Activated T-cell treated with anti-CD3 and anti-CD28 coated beads, Interleukin-2, amount 50 U/mL, for 4 hours (primary cell): ENCODE data around the gene DTNB. TPM values are rescaled to one million over a fixed set of nuclear protein-coding genes. Genes with fewer than 3 reads are reported as not detected.

Source experiments
- ATAC-seq, 2 donors: fragments of 200-7000 bp; cut with Tn5 transposase; one replicate each; pipeline ENCODE4 v1.10.0; 2021
- DNase-seq: peaks from one replicate; pipeline ENCODE4 v3.0.0-alpha.2; 2020
- H3K27me3 Mint-ChIP-seq: one replicate; pipeline ENCODE4 v1.8.0; 2021; ENCODE audit warnings: low read depth, mixed read lengths
- H3K36me3 Mint-ChIP-seq: one replicate; pipeline ENCODE4 v1.8.0; 2022; ENCODE audit warnings: mixed read lengths; ENCODE audit not compliant: insufficient read depth
- H3K4me1 Mint-ChIP-seq: one replicate; pipeline ENCODE4 v1.8.0; 2021; ENCODE audit warnings: low read depth, mixed read lengths
- H3K4me3 Mint-ChIP-seq: one replicate; pipeline ENCODE4 v1.8.0; 2021; ENCODE audit warnings: mild to moderate bottlenecking, moderate library complexity, mixed read lengths
- H3K9me3 Mint-ChIP-seq: one replicate; pipeline ENCODE4 v1.8.0; 2021; ENCODE audit warnings: mixed read lengths
- total RNA-seq, 3 donors: library from RNA; stranded (reverse); gene quantifications; one replicate each; pipeline ENCODE4 v1.2.1, GENCODE V29; 2021

The DTNB gene
- total RNA-seq, 3 donors from 2014 or later = 9.1 to 12.3 (median 11.2) TPM

DNA sequence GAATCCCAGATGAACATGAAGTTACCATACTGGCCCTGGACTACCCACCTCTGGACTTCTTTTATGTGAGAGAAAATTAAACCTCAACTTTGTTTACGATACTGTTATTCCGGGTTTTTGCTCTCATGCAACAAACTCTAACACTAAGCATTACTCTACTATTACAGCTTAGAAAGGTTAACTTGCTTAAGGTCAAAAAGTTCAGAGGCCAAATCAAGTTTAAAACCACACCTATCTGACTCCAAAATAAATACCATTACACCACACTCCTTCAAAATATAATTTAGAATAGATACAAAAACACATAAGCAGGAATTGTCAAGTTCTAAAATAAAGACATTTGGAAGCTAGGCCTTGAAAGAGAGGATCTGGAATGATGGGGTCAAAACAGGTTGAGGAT is 75.0 kb downstream of the DTNB start:
- Mint-ChIP-seq H3K9me3 (no peaks in the 10 kb centered on the region), H3K4me3 (no peak overlapping the region), H3K4me1 (peaks cover 7% of the 10 kb centered on the region), H3K27me3 (no peaks in the 10 kb centered on the region), H3K36me3 (peaks cover 10% of the 10 kb centered on the region)
- ATAC-seq (no peak), DNase-seq (no peak)

DNA sequence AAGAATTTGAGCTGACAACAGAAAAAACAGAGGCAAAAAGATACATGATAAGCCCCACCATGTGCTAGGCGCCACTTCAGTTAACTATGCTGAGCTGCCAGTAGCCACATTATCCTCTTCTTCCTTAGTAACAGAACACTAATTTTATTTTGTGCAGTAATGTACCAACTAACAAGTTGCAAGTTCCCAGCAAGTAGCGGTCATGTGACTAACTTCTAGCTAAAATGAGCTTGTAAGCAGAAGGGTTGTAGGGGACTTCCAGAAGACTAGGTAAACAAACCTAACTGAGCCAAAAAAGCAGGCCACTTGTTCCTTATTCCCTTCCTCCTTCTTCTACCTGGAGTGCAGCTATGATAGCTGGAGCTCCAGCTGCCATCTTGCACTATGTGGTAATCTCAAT is 75.5 kb downstream of the DTNB start:
- peaks cover 10% of the 10 kb centered on the region for H3K36me3 Mint-ChIP-seq
- no peak for DNase-seq
- ATAC-seq = no peak

DNA sequence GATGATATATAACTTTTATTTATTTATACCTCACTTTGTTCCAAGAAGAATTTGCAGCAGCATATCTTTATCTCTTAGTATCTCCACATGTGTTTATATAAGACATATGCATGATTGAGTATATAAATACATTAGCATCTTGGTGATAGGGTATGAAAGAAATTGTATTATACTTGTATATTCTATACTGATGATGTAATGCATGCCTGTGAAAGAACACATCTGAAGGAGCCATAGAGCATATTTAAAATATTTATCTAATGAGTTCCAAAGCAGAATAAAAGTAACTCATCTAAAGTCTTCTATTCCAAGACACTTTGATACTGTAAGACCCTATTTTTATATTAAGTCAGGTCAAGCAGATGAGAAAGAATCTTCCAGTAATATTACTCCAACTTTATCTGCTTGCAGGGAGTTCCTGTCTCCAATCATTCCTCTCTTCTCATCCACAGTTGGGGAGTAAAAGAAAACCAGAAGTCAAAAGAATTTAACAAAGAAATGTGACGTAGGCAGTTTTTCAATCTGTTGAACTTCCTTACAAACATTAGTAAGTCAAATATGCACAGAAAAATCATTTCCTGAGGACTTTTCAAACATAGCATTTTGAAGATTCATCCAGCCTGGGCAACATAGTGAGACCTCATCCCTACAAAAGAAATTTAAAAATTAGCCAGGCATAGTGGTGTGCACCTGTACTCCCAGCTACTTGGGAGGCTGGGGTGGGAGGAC is 76.7 kb downstream of the DTNB start:
- Mint-ChIP-seq H3K4me3 (no peak overlapping the region), H3K4me1 (peaks cover 12% of the 10 kb centered on the region), H3K27me3 (no peaks in the 10 kb centered on the region), H3K9me3 (no peaks in the 10 kb centered on the region), H3K36me3 (peaks cover 10% of the 10 kb centered on the region)
- DNase-seq = no peak
- ATAC-seq = no peak

More for the DNA sequence above, 75.5 kb downstream of the DTNB start:
- Mint-ChIP-seq H3K4me3 (no peak overlapping the region), H3K9me3 (no peaks in the 10 kb centered on the region), H3K4me1 (peaks cover 7% of the 10 kb centered on the region), H3K27me3 (no peaks in the 10 kb centered on the region)

DNA sequence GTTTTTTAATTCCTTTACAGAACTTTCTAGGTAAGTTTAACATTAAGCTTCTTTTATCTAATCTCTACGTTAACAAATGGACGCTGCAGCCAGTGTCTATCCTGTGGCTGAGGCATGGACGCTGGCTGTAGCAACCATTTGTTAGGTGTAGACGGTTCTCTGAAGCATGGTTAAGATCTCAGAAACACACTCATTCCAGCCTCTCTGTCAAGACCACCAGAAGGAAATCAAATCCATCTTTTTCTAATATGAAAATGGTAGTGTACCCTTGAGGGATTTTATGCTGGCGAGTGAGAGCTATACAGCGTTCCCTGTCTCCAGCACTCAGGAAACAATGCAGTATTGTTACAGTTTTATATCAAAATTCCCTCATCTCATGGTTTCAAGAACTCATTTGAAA is 78.0 kb downstream of the DTNB start:
- Mint-ChIP-seq H3K4me1 (peaks cover 12% of the 10 kb centered on the region), H3K36me3 (peaks cover 10% of the 10 kb centered on the region), H3K4me3 (no peak overlapping the region), H3K27me3 (no peaks in the 10 kb centered on the region), H3K9me3 (no peaks in the 10 kb centered on the region)
- DNase-seq (no peak), ATAC-seq (no peak)

DNA sequence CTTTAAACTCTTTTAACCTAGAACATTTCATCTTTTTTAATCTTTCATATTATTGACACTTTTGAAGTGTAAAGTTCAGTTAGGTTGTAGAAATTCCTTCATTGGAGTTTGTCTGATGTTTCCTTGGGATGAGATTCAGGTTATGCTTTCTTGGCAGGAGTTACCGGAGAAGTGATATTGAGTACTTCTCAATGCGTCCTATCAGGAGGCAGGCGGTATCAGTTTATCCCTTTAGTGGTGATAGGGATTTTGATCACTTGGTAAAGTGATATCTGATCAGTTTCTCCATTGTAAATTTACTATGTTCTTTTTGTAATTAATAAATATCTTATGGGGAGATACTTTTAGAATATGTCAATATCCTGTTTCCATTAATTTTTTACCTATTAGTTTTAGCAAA is 78.4 kb downstream of the DTNB start:
- Mint-ChIP-seq H3K4me3 (no peak overlapping the region), H3K27me3 (no peaks in the 10 kb centered on the region), H3K4me1 (peaks cover 12% of the 10 kb centered on the region)

DNA sequence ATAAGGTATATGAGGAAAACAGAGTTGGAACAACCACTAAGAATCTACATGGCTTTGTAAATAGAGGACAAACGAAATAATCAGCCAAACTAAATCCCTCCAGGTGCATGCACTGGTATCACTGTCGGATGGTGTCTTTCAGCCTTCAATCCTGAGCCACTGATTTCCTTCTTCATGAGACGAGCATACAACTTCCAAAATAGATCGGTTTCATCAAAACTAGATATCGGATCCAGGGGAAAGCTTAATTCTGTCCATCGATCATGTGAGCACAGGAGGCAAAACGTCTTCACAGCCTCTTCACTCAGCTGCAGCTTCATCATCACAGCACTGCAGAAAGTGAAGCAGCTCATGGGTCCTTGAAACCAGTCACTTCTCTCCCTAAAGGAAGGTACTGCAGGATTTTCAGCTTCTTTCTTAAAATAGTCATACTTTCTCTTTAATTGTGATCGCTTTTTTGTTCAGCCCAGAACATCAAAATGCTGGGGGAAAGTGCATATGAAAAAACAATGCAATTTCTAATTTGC is 80.5 kb downstream of the DTNB start:
- no peak for ATAC-seq
- Mint-ChIP-seq H3K4me3 (no peak overlapping the region), H3K9me3 (no peaks in the 10 kb centered on the region), H3K4me1 (peaks cover 12% of the 10 kb centered on the region), H3K27me3 (no peaks in the 10 kb centered on the region), H3K36me3 (peaks cover 2% of the 10 kb centered on the region)
- no peak for DNase-seq

More for the DNA sequence above, 78.4 kb downstream of the DTNB start:
- no peaks in the 10 kb centered on the region for H3K9me3 Mint-ChIP-seq
- no peak for ATAC-seq
- peaks cover 10% of the 10 kb centered on the region for H3K36me3 Mint-ChIP-seq
- DNase-seq = no peak

DNA sequence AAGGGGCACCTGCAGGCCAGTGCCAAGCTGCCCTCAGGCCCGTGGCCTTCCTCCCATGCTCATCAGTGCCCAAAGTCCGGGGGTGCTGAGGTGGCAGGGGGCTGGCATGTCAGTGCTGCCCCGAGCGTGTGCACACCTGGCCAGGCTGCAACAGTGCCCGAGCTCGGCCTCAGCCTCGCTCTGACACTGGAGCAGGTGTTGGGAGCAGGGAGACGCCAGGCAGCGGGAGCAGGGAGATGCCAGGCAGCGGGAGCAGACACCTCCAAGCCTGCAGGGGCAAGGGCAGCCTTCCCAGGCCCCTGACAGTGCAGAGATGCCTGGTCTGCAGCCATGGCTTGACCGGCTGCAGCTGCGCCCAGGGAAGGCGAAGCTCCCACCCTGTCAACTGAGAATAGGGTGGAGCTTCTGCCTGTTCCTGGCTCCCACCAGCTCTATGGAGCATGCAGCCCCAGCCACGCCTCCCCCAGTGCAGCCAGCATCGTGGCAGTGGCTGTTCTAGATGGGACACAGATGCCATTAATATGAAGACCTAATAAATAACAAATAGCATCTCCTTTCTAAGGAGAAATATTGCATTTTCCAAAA is 82.4 kb downstream of the DTNB start:
- no peaks in the 10 kb centered on the region for H3K9me3 Mint-ChIP-seq
- ATAC-seq (no peak), DNase-seq (no peak)
- H3K36me3 Mint-ChIP-seq = peaks cover 2% of the 10 kb centered on the region
- H3K4me3 Mint-ChIP-seq = no peak overlapping the region
- H3K27me3 Mint-ChIP-seq = no peaks in the 10 kb centered on the region
- H3K4me1 Mint-ChIP-seq = peaks cover 20% of the 10 kb centered on the region

DNA sequence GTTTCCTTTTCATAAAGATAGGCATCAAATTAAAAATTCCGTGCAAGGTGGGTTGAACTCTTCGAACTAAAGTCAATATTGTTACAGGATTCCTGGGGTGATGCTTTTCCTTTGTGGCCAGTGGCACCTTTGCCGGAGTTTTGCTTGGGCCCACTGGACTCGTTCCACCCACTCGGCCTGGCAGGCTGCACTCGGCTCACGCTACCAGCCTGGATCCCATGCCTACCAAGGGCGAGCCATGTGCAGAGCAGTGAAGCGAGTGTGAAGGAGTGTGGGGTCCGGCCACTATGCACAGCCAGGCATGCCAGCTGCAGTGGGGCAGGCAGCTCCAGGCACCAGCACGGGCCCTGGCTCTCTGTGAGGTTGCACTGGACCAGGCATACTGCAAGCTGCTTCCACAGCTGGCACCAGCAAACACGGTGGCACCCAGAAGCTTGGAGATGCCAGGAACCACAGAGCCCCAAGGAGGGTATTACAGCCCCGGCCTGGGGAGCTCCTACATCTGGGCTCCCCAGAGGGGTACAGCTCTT is 83.6 kb downstream of the DTNB start:
- H3K4me3 Mint-ChIP-seq = no peak overlapping the region
- H3K36me3 Mint-ChIP-seq = peaks cover 2% of the 10 kb centered on the region
- ATAC-seq (no peak), DNase-seq (no peak)
- peaks cover 20% of the 10 kb centered on the region for H3K4me1 Mint-ChIP-seq
- no peaks in the 10 kb centered on the region for H3K9me3 Mint-ChIP-seq
- no peaks in the 10 kb centered on the region for H3K27me3 Mint-ChIP-seq

DNA sequence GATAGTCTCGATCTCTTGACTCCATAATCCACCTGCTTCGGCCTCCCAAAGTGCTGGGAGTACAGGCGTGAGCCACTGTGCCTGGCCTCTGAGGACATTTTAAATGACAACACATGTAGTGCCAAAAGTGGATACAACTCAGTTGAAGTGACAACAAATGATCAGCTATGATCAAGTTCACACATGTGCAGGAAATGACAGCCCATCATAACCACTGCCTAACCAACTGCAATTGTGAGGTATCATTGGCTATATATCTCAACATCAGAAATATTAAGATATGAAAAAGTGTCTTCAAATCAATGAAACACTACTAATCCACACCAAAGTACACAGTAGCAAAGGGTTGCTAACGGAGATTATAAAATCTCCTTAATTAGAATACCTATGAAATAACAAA is 84.8 kb downstream of the DTNB start:
- ATAC-seq = no peak
- Mint-ChIP-seq H3K4me1 (peaks cover 18% of the 10 kb centered on the region), H3K36me3 (no peaks in the 10 kb centered on the region), H3K4me3 (no peak overlapping the region), H3K9me3 (no peaks in the 10 kb centered on the region), H3K27me3 (no peaks in the 10 kb centered on the region)
- DNase-seq = no peak

DNA sequence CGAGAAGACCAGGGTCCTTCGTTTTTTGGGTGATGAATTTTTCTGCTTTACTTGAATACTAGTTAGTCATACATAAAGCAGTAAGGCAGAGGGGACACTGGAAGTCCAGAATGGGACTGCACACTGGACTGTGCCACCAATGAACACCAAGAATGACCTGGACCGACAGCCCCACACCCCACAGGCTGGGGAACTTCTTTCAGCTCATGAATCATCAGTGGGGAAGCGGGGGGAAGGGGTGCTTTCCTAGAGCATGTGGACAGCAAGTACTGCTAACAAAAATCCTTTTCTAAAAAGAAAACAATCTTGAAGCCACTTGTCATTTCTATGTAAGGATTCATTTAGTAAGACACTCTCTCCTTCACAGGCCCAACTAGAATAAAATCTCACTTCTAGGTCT is 86.0 kb downstream of the DTNB start:
- peaks cover 15% of the 10 kb centered on the region for H3K4me1 Mint-ChIP-seq
- DNase-seq (no peak), ATAC-seq (peak in 1 of 2 donors; percentile 37)
- H3K4me3 Mint-ChIP-seq = no peak overlapping the region
- H3K9me3 Mint-ChIP-seq = no peaks in the 10 kb centered on the region
- H3K36me3 Mint-ChIP-seq = peaks cover 3% of the 10 kb centered on the region
- H3K27me3 Mint-ChIP-seq = no peaks in the 10 kb centered on the region

DNA sequence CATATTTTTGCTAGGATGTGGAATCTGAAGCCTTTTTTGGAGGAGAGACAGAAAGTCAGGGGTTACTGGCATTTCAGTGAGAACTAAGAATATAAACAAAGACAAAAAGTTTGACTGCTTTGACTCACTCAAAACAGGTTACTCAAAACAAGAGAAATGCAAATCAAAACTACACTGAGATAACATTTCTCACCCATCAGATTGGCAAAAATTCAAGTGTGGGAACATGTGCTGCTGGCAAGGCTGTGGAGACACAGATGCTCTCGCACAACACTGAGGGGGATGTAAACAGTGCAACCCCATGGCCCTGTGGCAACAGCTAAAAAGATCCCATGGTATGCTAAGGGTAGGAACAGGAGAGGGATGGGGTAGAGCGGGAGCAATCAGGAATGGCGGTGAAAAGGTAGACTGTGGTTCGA is 86.6 kb downstream of the DTNB start:
- Mint-ChIP-seq H3K36me3 (peaks cover 3% of the 10 kb centered on the region), H3K27me3 (no peaks in the 10 kb centered on the region), H3K4me3 (no peak overlapping the region), H3K9me3 (no peaks in the 10 kb centered on the region), H3K4me1 (peaks cover 10% of the 10 kb centered on the region)
- DNase-seq (no peak), ATAC-seq (peak; percentile 84 to 89)

DNA sequence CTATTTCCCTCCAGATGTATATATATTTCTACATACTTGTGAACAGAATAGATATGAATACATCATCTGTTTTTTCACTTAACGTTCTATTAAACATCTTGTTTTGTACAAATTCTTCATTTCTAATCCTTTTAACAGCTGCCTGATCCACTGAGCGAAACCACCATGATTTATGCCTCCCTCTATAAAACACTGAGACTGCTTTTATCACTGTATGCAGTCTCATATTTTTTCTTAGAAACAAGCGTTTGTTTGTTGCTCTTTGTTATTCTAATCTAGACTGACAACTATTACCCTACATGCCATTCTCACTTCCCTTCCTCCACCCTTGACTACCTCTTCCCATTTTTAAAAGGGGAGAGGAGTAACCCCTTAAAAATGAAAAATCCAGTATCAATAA is 88.2 kb downstream of the DTNB start:
- H3K4me3 Mint-ChIP-seq = no peak overlapping the region
- no peaks in the 10 kb centered on the region for H3K27me3 Mint-ChIP-seq
- H3K4me1 Mint-ChIP-seq = peaks cover 8% of the 10 kb centered on the region
- ATAC-seq (no peak), DNase-seq (no peak)
- peaks cover 3% of the 10 kb centered on the region for H3K36me3 Mint-ChIP-seq
- H3K9me3 Mint-ChIP-seq = no peaks in the 10 kb centered on the region

DNA sequence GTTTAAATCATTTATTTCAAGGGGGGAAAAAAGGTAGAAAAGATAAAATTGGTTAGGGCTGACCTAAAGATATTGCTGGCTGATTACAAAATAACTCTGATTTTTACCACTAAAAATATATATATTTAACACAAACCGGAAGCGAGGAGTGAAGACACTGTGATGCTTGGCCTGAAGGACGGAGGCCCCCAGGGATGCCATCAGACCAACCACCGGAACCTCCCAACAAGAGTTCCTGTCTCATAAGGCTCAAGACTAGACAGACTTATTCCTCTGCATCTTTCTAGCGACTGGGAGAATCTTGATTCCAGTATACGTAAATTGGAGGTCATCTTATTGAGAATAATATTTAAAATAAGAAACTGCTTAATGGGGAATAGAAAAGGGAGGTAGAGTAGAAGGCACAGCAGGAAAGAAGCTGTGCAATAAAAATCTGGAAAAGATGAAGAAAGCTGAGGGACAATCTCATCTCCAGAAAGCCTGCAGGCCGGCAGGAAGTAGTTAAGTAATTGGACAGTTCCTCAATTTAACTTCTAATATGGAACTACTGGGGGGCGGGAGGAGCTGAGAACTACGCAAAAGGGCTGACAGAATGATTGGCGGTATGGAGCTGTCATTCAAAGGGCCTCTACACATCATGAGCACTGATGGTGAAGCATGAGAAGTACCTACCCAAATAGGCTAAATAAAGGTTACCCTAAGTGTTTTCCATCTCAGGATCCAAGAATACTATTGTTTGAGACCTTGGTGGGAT is 91.1 kb downstream of the DTNB start:
- no peaks in the 10 kb centered on the region for H3K27me3 Mint-ChIP-seq
- DNase-seq (no peak), ATAC-seq (no peak)
- H3K36me3 Mint-ChIP-seq = peaks cover 10% of the 10 kb centered on the region
- H3K4me1 Mint-ChIP-seq = peaks cover 6% of the 10 kb centered on the region
- no peaks in the 10 kb centered on the region for H3K9me3 Mint-ChIP-seq
- no peak overlapping the region for H3K4me3 Mint-ChIP-seq

DNA sequence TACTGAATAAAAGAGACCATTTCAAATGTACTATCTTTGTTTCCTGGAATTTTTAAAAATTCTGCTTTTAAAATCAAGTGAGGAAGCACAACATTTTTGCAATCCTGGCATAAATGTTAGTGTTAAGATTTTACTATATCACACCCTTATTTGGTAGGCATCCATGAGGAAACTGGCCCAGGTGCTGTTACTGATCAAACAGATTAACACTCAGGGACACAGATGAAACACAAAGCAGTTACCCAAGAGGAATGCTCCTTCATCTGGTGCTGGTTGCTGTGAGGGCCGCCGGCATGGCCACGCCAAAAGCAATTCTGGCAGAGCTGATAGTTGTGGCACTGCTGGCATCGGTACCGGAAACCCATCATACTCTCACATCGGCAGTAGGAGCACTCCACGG is 96.8 kb downstream of the DTNB start:
- peaks cover 26% of the 10 kb centered on the region for H3K36me3 Mint-ChIP-seq
- no peaks in the 10 kb centered on the region for H3K27me3 Mint-ChIP-seq
- no peak overlapping the region for H3K4me3 Mint-ChIP-seq
- no peak for DNase-seq
- no peak for ATAC-seq
- no peaks in the 10 kb centered on the region for H3K9me3 Mint-ChIP-seq
- no peaks in the 10 kb centered on the region for H3K4me1 Mint-ChIP-seq
